Fibroblast of gingiva (primary cell): ENCODE data around the gene RASSF4.
"Not testable (repeated sequence)": the region's sequence is repeated elsewhere in the genome, so short reads cannot be mapped to it uniquely, and the experiment has no call there.

Source experiments
- DNase-seq: peaks from one replicate; pipeline ENCODE4 v3.0.0-alpha.2; 2011; ENCODE audit warnings: low read depth

Gene RASSF4

DNA sequence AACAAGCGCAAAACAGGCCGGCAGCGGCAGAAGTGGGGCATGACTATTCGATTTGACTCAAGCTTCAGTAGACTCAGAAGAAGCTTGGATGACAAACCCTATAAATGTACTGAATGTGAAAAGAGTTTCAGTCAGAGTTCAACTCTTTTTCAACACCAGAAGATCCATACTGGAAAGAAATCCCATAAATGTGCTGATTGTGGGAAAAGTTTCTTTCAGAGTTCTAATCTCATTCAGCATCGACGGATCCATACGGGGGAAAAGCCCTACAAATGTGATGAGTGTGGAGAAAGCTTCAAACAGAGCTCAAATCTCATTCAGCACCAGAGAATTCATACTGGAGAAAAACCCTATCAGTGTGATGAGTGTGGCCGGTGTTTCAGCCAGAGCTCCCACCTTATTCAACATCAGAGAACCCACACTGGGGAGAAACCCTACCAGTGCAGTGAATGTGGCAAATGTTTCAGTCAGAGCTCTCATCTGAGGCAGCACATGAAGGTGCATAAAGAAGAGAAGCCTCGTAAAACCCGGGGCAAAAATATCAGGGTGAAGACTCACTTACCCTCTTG is 43.9 kb downstream of the RASSF4 start:
- DNase-seq, result no peak

DNA sequence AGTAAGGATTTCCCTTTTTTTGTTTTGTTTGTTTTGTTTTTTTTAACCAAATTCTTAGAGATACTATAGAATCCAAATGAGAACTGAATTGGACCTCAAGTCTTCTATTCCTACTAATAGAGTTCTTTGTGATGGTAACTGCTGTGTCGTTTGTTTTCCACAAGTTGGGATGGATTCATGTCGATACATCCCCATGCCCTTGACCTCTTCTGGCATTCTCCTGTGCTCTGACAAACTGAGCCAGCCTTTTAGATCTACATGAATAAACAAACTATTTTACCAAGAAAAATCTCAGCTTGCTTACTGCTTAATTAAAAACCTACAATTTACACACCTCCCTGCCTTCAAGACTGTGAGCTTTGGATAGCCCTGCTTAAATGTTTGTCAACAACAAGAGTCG is 45.1 kb downstream of the RASSF4 start:
- no peak for DNase-seq

DNA sequence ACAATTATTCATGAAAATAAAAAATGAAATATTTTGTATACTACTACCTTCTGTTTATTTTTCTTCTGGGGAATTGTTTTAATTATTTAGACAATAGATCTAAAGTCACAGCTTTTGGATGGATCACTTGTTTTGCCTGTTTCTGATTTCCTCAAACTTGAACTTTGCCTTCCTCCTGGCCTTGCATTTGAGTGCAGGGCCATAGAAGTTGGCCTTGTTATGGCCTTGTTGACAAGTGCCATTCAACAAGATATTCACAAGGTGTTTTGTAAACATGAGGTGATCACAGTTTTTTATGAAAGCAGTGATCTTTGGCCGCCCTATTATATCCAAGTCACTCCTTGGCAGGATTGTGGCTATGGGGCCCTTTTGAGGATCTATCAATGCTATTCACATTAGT is 45.7 kb downstream of the RASSF4 start:
- DNase-seq, result no peak

DNA sequence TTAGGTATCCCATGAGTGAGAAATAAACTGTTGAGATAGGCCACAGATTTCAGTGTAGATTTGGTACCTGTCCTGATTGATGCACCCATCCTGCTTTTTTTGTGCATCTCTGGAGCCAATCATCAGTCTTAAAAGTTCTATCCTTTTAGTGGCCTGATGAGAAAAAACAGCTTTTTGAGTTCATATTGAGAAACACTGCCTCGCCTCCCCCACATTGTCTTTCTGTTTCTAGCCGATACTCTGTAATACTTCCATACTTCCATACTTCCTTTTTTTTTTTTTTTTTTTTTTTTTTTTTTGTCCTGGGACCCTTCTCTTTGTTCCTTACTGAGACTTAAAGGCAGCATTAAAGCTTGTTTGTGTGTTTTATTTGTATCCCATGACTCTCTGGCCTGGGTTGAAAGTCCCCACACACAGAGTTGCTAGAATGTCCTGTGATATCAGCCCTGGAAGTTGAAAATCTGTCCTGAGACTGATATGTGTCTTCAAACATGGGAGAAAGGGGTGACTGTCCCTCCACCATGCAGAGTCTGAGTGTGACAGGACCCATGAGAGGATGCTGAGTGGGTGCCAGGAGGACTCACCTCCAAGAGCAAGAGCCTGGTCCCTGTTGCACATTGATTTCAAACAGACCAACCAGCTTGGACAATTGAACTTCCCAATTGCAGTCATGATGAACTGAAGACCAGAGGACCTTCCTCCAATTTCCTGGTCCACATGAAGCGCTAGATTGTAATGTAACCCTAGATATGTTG is 46.9 kb downstream of the RASSF4 start:
- no peak for DNase-seq

DNA sequence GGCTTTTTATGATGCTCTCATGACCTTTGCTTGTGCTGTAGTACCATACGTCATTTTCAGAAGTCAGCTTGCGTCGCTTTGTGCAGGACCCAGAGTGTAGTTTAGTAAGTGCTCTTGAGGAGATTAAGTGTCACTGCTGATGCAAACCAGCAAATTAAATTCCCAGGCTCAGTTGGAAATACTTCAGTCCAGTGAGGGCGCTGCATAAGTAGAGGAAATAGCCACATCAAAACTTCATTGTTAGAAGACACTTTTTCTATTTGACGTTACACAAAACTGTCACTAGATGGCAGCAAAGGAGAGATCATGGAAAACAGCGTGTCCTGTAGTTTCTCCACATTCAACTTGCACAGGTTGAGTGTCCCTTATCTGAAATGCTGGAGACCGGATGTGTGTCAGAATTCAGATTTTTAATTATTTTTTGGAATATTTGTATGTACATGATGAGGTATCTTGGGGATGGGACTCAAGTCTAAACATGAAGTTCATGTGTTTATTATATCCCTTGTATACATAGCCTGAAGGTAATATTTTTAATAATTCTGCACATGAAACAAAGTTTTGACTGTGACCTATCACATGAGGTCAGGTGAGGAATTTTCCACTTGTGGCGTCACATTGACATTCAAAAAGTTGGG is 49.0 kb downstream of the RASSF4 start:
- DNase-seq, result peak; percentile 93

DNA sequence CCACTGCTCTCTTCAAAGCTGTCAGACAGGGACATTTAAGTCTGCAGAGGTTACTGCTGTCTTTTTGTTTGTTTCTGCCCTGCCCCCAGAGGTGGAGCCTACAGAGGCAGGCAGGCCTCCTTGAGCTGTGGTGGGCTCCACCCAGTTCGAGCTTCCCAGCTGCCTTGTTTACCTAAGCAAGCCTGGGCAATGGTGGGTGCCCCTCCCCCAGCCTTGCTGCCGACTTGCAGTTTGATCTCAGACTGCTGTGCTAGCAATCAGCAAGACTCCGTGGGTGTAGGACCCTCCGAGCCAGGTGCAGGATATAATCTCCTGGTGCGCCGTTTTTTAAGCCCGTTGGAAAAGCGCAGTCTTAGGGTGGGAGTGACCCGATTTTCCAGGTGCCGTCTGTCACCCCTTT is 55.0 kb downstream of the RASSF4 start:
- not testable (repeated sequence) for DNase-seq

DNA sequence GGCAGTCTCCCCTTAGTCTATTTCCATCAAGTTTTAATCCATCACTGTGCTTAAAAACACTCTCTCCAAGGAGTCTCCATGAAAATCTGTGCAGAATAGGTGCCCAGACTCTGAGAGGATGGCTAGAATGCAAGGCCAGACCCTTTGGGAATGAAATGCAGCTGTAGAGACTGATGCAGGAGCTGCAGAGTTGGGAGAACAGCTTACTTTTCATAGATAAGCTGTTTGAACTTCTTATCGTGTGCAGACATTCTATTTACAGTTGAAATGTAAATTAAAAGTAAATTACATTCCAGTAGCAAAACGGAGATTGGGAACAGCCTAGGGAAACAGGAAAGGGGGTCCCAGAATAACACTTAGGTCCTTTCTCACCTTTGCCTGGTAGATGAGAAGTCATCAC is 56.0 kb downstream of the RASSF4 start:
- no peak for DNase-seq

DNA sequence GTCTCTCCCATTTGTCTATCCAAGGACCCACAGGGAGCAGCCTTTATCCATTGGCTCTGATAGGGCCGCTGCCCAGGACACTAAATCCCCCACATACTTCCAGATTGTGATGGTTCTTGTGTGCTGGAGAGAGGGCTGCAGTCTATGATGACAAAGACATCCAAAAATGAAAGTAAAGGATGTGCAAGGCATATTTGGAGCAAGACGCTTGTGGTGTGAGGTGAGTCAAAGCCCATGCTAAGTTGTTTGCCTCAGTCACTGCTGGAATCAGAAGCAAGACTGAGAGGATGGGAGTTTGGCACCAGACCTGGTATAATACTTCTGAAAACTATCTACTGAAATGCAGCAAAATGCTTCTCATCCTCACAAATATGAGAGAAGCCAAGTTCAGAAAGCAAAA is 63.8 kb downstream of the RASSF4 start:
- DNase-seq, result no peak

DNA sequence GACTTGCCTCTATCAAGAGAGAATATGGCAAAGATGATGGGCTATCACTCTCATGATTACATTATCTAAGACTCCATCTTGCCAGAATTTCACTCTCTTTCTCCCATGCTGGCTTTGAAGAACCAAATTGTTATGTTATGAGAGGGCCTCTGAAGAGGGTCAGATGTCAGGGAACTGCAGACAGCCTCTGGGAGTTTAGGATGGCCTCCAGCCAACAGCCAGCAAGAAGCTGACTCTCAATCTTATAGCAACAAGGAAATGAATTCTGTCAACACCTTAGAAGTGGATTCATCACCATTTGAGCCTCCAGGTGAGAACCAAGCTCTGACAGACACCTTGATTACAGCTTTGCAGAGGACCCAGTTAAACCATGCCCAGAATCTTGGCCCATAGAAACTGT is 74.7 kb downstream of the RASSF4 start:
- no peak for DNase-seq

DNA sequence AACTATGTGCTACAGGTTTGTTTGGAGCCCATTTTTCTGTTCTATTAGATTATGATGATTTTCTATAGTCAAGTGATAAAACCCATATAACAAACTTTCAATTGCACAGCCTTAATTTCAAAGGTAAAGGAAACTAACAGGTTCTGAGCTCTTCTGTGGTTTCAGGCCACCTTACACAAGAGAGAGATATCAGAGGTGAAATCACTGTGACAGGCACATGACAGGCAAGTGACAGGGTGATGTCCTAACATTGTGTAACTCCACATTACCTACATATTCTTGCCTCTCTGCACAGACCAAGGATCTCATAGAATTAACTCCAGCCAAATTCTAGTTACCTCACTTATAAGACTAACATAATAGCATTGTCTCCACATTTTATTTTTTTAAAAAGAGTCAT is 76.1 kb downstream of the RASSF4 start:
- DNase-seq, result no peak

DNA sequence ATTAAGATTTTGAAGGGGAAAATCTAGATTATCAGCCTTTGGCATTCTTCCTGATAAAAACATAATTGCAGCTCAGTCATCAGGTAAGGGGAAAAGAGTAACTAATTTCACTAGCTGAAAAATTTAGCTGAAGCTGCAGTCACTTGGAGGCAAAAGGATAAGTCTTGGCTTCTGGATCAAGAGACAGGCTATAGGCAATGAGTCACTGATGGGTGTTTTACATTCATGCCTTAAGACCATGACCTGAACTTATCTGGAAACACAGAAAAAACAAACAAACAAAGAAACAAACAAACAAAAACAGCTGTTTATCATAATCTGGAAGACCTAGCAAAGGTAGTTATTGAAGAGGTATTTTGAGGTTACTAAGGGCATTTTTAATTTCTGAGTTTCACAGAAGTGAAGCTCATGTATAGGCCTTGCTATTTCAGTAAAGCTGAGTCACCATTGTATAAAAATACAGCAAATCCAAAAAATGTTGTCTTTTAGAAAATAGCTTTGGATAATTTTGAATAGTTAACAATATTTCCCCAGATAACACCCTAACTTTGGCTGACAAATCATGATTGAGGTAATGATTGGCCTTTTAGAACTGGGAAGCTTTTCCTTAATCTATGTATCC is 81.4 kb downstream of the RASSF4 start:
- no peak for DNase-seq

DNA sequence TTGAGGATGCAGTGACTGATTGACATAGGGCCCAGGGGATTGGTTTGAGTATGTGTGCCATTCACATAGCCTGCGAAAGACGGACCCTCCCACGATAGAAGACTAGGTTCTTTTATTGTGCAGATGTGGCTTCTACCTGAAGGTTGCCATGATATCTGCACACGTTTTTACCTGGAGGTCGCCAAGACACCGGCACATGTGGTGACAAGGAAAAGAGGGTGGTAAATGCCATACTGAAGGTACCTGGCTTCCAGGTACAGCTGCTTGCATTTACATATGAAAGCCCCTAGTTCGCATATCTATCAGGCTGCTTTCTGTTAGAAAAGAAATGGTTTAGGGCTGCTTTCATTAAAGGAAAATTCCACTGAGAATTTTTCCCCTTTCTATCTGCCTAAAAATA is 84.7 kb downstream of the RASSF4 start:
- DNase-seq, result no peak
